ENCODE measurements around the gene ALK. TPM values are rescaled to one million over a fixed set of nuclear protein-coding genes. Genes with fewer than 3 reads are reported as not detected.

Gene ALK
- total RNA-seq, 4 donors from 2014 or later, result 0.19 TPM; not detected in 3

DNA sequence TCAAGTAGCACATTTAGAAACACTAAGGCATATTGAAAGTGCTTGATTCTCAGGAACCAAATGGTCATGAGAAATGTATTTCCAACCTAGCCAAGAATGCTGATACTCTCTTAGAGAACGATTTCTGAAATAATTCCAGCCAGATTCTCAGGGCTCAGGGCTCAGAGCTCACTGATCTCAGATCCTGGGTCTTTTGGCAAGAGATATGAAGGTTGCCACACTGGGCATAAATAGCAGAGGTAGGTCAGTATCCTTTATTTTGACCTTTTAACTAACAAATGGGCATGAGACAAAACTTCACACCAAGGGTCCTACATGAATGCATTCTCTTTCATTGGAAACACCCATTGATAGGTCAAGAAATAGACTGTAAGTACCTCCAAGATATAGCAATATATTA is 364.1 kb downstream of the ALK start:
- H3K27me3 ChIP-seq, result peaks cover 0 to 24% (median 0%) of the 10 kb centered on the region in 4 donors

DNA sequence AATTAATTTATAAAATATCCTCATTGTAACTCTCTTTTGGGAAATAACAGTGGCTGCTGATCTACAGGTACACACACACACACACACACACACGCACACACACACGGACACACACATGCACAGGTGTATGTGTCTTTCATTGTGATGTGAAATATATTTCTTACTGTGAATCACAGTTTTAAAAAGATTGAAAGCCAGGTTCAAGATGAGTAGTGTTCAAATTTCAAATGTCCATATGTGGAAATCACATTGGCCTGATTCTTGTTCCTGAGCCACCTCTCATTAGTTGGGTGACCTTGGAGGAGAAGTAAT is 372.4 kb downstream of the ALK start:
- TF ChIP-seq, protein P1, sequence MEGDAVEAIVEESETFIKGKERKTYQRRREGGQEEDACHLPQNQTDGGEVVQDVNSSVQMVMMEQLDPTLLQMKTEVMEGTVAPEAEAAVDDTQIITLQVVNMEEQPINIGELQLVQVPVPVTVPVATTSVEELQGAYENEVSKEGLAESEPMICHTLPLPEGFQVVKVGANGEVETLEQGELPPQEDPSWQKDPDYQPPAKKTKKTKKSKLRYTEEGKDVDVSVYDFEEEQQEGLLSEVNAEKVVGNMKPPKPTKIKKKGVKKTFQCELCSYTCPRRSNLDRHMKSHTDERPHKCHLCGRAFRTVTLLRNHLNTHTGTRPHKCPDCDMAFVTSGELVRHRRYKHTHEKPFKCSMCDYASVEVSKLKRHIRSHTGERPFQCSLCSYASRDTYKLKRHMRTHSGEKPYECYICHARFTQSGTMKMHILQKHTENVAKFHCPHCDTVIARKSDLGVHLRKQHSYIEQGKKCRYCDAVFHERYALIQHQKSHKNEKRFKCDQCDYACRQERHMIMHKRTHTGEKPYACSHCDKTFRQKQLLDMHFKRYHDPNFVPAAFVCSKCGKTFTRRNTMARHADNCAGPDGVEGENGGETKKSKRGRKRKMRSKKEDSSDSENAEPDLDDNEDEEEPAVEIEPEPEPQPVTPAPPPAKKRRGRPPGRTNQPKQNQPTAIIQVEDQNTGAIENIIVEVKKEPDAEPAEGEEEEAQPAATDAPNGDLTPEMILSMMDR (IDR thresholded peaks at IDR 0.05), result no peak
- no peak for TF ChIP-seq POLR2A (IDR thresholded peaks at IDR 0.05)
- Histone ChIP-seq H3K36me3 (no peaks in the 10 kb centered on the region), H3K4me3 (no peak overlapping the region), H3K27ac (no peak overlapping the region), H3K27me3 (peaks cover 0 to 8% (median 0%) of the 10 kb centered on the region in 4 donors), H3K9me3 (no peaks in the 10 kb centered on the region), H3K4me1 (no peaks in the 10 kb centered on the region)
- intact Hi-C loops (cut with DNase I), result no loop called here
- DNase-seq, result no peak
- 71 to 80% methylated on average over 2 of the region's 2 CpGs for WGBS, 2 donors

More for the DNA sequence above, 364.1 kb downstream of the ALK start:
- no peak for TF ChIP-seq POLR2A (IDR thresholded peaks at IDR 0.05)
- TF ChIP-seq, protein P1 (IDR thresholded peaks at IDR 0.05), result no peak
- no peaks in the 10 kb centered on the region for H3K4me1 ChIP-seq
- no peak for DNase-seq
- H3K27ac ChIP-seq, result no peak overlapping the region
- no peaks in the 10 kb centered on the region for H3K9me3 ChIP-seq
- H3K36me3 ChIP-seq, result no peaks in the 10 kb centered on the region
- WGBS, 2 donors, result 23 to 45% methylated on average over 1 of the region's 1 CpG
- no peak overlapping the region for H3K4me3 ChIP-seq
- intact Hi-C loops (cut with DNase I), result no loop called here

DNA sequence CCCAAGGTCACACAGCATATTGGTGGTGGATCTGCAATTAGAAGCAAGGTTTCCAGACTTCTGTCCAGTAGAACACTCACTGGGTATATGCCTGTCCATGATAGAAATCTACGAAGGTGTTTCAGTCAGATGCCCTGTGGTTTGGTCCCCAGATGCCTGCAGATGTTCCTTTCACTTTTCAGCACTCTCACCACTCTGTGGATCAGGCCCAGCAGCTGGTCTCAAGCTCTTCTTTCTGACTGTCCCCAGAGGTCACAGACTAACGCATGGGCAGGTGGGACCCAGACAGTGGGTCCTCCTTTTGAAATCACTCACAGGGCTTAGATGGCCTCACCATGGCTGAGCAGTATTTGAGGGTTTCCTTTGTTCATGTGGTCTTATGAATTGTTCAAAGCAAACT is 376.5 kb downstream of the ALK start:
- intact Hi-C loops (cut with DNase I), result no loop called here
- Histone ChIP-seq H3K27ac (no peak overlapping the region), H3K36me3 (no peaks in the 10 kb centered on the region), H3K9me3 (no peaks in the 10 kb centered on the region), H3K4me3 (no peak overlapping the region), H3K27me3 (peaks cover 0 to 11% (median 0%) of the 10 kb centered on the region in 4 donors), H3K4me1 (no peaks in the 10 kb centered on the region)
- no peak for DNase-seq
- WGBS, 2 donors, result 47 to 77% methylated on average over 2 of the region's 2 CpGs
- TF ChIP-seq, protein P1 (IDR thresholded peaks at IDR 0.05), result no peak
- no peak for TF ChIP-seq POLR2A (IDR thresholded peaks at IDR 0.05)

DNA sequence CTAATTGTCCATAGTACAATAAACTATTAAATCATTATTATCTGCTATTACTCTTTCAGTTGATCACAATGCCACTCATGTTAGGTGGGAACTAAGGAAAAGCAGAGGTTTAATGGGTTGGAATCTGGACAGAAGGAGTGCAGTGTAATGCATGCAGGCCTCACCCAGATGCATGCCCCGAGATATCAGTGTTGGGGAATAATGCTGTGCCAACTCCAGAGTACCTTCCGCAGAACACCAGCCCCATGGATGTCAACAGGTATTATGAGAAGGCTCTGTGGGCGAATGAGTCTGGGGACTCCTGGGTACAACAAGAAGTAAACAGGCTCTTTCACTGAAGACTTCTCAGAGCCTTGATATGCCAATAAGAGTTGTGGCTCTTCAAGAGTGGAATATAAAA is 377.4 kb downstream of the ALK start:
- Histone ChIP-seq H3K4me3 (no peak overlapping the region), H3K36me3 (no peaks in the 10 kb centered on the region), H3K9me3 (no peaks in the 10 kb centered on the region), H3K27me3 (peaks cover 0 to 11% (median 0%) of the 10 kb centered on the region in 4 donors), H3K4me1 (no peaks in the 10 kb centered on the region), H3K27ac (no peak overlapping the region)
- DNase-seq, result no peak
- intact Hi-C loops (cut with DNase I), result no loop called here
- TF ChIP-seq, protein P1 (IDR thresholded peaks at IDR 0.05), result no peak
- no peak for TF ChIP-seq POLR2A (IDR thresholded peaks at IDR 0.05)
- 65 to 85% methylated on average over 3 of the region's 3 CpGs for WGBS, 2 donors

DNA sequence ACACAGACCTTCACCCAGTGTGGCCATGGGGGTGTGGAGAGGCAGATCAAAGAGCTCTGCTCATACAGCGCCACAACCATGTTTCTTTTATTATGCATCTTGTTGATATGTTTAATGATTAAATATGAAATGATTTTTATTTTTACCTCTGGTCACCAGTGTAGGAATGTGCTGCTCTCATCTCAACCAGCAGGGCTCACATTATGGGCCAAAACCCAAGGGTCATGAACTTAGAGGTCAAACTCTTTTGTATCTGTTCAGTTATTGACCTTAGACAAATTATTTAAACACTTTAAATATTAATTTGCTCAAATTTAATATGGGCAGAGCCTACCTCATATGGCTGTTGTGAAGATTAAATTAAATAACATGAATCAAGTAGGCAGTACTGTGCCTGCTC is 386.2 kb downstream of the ALK start:
- Histone ChIP-seq H3K27ac (no peak overlapping the region), H3K9me3 (no peaks in the 10 kb centered on the region), H3K36me3 (no peaks in the 10 kb centered on the region), H3K27me3 (peaks cover 0 to 23% (median 0%) of the 10 kb centered on the region in 4 donors), H3K4me3 (no peak overlapping the region), H3K4me1 (peaks cover 0 to 14% (median 0%) of the 10 kb centered on the region in 3 donors)
- no peak for DNase-seq
- WGBS, 2 donors, result 95 to 100% methylated on average over 1 of the region's 1 CpG
- TF ChIP-seq POLR2A (IDR thresholded peaks at IDR 0.05), result no peak
- TF ChIP-seq, protein P1 (IDR thresholded peaks at IDR 0.05), result no peak
- intact Hi-C loops (cut with DNase I), result no loop called here
